Activated CD4-positive, CD25-positive, alpha-beta regulatory T cell treated with anti-CD3 and anti-CD28 coated beads, Interleukin-2, amount 50 U/mL, for 16 hours (primary cell): ENCODE data around the gene KCTD17.

ENCODE experiments used
- DNase-seq: peaks from one replicate; pipeline ENCODE4 v3.0.0-alpha.2; 2020; ENCODE audit warnings: low read depth, low spot score

KCTD17 gene

DNA sequence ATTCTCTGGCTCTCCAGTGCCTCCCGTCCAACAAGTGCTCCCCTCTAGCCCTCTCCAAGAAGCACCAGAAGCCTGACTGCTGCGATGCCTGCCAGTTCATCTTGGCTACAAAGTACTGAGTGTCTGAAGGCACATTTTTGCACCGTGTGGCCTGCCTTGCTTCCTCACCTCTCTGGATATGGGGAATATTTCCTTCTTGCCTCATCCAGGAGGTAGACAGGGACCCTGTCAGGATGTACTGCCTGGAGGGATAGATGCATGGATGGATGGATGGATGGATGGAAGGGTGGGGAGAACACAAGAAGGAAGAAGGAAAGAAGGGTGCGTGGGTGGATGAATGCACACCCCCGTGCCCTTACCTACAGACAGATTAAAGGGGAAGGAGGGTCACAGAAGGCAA, 27.6 kb downstream of the KCTD17 start:
- no peak for DNase-seq

DNA sequence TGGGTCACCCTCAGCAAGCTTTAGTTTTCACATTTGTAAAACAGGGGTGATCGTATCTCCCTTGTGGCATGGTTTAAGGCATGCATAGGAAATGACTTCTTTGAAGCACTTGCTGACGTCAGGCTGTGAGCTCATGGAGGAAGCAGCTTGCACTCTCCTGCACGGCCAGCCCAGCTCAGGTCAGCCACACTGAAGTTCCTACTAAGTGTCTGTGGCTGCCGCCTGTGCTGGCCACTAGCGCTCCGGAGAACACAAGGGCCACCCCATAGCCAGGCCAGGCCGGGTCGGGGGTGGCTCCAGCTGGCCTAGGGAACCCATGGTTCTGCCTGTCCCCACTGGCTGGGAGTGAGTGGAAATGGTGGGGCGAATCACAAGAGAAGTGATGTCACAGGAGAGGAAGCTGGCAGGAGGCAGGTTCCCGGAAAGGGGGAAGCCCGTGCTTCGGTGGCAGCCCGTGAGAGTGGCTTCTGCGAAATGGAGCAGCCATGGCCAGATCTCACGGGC, 28.2 kb downstream of the KCTD17 start:
- peak; percentile 64 for DNase-seq

DNA sequence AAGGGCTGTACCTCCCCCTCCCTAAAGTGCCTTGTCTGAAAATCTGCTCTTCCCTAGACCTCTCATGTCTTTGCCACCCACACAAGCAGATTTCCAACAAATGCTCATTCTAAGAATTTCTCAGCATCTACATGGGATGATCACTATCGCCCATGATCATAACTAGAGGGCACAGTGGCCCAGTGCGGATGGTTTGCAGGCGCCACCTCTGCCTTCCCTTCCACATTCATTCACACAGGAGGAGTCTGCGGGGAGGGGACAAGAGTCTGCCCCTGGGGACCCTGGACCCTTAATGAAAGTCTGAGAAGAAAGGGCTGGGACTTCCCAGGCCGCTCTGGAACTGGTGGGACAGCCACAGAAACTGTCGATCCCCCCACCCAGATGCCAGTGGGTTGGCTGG, 28.9 kb downstream of the KCTD17 start:
- DNase-seq = no peak

DNA sequence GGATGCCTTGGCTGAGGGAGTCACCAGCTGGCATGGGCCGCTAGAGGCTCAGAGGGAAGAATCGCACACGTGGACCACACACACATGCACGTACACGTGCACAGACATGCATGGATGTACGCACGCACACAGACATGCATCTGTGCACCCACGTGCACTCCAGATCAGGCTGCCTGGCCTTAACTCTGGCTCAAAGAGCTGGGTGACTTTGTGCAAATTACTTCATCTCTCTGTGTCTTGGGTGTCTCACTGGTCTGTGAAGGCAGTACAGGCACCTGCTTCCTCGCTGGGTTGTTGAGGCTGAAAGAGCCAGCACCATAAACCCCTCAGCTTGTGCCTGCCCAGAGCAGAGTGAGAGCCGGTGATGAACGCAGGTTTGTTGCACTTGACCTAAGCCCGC, 29.3 kb downstream of the KCTD17 start:
- DNase-seq = no peak

DNA sequence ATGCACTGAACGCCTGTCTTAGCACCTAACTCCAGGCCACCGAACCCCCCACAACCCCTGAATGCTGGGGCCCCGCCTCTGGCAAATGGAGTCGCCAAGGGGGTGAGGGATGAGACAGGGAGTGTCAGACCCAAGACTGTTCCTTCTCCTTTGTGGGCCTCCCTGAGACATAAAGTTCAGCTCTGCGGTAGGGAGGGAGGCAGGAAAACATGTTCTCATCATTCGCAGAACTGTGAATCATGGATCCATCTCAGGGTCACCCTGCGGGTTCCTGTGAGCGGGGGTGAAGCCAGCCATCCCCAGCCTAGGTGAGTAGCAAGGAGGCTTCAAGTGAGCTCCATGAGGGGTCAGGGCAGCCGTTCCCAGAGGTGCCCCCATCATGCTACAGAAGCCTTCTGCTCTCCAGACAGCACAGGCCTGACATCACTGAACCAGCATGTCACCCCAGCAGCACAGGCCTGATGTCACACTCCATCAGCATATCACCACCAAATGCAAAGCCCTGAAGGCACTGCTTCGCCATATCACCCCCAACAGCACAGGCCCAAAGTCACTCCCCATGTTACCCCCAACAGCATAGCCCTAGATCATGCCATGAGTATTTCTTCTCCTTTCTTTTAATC, 30.8 kb downstream of the KCTD17 start:
- no peak for DNase-seq

DNA sequence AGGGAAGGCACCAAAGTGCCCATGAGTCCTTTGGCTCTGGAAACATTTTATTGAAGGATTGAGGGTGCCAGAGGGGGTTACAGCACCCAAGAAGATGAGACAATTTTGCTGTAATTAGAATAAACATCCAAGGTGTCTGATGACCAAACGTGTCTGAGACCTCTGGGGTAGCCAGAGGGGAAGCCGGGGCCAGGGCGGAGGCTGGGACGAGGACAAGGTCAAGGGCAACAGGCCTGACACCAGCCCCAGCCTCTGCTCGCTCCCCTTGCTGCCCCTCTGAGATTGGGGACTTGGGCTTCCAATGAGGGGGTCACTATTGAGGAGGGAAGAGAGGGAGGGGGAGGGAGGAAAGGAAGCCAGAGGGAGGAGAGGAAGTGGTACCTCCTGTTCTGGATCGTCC, 32.4 kb downstream of the KCTD17 start:
- DNase-seq = no peak

DNA sequence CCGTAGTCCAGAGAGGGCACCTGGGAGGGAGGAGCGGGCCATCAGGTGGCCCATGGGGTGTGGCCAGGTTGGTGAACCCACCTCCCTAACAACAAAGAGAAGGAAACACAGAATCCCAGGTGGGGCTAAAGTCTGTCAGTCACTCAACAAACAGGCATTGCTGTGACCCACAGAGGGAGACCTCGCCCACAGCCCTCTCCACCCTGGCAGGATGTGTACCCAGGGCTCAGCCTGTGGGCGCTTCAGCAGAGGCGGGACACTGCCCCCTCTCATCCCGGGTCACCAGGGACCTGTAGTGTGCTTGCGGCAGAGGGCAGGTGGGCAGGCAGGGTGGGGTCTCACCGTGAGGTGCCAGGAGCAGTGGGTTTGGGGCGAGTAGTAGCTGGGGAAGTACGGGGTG, 32.8 kb downstream of the KCTD17 start:
- no peak for DNase-seq

DNA sequence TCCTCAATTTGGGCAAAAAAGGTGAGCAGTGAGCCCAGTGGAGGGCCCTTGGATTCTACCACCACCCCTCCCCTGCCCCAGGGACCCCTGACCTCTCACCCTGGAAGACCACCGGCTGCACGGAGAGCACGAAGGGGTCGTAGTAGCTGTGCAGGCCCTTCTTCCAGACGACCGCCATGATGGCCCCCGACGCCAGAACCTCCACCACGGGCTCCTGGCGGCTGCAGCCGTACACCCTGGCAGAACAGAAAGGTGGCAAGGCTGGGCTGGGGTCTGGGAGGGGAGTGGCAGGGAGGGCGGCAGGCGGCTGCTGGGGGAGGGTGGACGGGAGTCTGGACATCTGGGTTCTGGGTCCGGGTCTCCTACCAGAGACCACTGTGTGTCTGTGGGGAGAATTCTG, 34.6 kb downstream of the KCTD17 start:
- DNase-seq = no peak

DNA sequence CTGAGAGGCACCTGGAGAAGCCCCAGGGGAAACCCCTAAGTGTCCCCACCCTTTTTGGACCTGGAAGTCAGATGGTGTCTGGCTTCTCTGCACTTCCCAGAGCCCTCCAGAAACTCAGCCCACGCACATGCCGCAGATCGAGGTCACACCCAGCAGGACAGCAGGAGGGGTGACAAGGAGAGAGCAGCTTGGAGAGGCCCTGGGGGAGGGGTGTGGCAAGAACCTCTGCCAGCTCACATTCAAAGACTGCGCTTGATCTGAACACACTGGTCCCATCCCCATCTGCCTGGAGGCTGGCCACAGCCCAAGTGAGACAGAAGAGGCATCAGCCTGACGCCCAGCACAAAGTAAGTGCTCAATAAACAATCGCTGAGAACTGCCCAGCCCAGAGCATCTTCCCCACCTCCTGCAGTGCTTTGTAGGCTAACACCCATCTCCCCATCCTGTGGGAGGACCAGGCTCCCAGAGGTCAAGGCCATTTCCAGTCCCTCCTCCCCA, 36.6 kb downstream of the KCTD17 start:
- DNase-seq = no peak

DNA sequence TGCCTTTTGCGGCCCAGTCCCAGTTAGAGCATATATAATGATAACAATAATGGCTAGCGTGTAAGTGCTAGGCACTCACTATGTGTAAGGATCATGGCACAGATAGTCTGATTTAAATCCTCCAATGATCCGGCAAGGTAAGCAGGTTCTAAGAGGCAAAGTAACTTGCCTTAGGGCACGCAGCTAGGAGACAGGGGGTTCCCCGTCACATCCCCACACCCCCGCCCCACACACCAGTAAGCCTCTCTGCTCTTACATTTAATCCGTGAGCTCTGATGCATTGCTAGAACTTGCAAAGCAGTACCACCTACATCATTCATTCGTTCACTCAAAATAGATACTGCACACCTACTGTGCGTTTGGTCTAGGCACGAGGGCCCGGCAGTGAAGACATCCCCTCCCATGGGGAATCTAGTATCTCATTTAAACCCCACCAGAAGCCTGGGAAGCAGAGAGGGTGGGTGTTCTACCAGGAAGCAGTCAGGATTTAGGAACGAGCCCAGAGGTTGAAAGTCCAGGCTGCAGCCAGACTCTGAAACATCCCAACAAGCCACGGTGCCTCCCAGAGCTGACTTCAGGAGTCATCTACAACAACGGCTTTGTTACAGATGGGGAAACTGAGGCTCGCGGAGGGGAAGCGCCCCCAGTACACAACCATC, 37.3 kb downstream of the KCTD17 start:
- no peak for DNase-seq

DNA sequence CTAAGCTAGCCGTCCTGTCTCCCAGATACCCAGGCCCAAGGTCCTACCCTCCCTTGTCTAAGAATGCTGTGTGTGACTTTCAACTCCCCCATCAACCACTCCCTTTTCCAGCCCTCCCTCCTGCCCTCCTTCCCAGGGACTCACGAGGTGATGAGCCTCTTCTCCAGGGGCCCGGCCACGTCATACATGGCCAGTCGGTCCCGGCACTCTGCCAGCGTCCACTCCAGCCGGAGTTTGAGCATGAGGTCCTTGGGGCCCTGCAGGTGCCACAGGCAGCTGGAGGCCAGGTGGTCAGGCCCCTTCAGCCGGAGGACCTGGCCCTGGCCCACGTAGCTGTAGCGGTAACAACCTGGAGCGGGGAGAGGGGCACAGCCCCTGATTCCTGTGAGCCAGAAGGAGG, 37.9 kb downstream of the KCTD17 start:
- DNase-seq = no peak

DNA sequence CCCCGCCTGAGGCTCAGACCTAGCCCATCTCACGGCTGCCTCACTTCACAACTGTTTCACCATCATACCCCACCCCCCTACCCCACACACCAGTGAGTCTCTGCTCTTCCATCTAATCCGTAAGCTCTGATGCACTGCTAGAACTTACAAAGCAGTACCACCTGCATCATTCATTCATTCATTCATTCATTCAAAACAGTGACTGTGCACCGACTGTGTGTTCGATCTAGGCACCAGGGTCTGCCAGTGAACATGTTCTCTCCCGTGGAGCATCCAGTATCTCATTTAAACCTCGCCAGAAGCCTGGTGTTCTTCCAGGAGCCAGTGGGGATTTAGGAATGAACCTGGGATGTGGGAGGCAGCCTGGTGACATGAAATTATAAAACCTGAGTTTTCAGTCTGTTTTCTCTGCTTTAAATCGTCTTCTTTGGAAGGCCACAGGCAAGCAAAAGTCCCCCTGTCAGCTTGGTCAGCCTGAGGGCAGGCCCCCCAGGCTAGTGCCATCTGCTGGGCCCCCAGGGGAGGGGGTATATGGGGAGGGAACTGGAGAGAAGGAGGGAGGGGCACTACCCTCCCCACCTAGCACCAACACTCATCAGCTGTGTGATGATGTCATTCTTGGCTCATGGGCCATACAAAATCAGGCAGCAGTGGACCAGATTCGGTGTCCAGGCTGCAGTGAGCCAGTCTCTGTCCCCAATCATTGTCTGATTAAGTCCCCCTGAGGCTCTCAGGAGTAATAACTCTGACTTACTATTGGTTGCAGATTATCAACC, 39.6 kb downstream of the KCTD17 start:
- no peak for DNase-seq

DNA sequence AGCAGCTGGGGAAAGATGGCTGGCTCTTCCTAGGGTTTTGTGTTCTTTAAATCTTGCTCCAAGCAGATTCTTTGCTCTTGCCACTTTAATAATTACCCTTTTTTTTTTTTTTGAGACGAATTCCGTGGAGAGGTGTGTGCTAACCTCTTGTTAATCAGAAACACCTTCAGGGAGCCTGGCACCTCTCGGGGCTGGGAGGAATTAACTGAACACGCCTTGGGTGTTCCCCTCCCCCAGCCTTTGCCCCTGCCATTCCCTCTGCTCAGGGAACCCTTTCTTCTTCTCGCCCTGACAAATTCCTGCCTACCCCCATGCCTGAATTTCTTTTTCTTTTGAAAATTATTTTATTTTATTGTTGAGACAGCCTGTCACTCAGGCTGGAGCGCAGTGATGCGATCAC, 40.5 kb downstream of the KCTD17 start:
- no peak for DNase-seq

DNA sequence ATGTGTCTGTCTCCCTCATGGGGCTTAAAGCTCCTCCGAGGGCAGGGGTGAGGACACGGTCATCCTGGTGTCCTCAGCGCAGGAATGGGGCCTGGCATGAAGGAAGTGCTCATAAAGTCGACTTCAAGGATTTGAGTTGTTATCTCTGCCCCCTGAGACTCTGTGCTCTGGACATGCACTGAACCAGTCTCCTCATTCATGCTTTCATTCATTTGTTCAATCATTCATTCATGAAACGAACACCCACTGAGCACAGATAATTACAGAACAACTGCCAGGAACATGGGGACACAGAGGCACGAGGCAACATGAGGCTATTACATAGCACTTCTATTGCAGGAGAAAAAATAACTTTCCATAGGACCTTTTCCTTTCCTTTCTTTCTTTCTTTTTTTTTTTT, 41.5 kb downstream of the KCTD17 start:
- no peak for DNase-seq

DNA sequence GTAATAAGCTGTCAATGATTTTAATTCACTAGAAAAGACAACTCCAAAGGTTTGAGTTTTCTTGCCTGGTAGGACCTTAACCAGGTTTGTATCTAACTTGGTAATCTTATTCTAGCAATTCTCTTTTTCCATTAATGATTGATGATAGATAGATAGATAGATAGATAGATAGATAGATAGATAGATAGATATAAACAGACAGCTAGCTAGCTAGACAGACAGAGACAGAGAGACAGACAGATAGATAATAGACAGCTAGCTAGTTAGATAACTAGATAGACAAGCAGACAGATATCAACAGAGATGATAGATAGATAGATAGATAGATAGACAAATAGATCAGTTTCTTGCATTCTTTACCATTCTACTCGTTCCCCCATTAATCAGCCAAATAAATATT, 42.7 kb downstream of the KCTD17 start:
- no peak for DNase-seq

DNA sequence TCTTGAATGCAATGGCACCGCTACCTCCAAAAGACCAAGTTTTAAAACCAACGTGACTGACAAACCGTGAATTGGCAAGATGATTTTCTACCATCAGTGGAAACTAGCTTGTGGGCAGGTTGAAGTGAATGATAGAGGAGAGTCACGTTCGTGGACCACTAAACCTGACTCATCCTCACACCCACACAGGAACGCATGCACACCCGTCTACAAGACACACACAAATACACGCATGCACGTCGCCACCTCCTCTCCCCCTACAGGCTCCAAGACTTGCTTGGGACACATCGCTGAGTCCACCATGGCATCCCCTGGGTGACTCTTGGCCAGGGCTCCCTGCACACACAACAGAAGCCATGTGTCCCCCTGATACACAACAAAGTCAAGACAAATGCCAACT, 43.6 kb downstream of the KCTD17 start:
- peak; percentile 52 for DNase-seq

DNA sequence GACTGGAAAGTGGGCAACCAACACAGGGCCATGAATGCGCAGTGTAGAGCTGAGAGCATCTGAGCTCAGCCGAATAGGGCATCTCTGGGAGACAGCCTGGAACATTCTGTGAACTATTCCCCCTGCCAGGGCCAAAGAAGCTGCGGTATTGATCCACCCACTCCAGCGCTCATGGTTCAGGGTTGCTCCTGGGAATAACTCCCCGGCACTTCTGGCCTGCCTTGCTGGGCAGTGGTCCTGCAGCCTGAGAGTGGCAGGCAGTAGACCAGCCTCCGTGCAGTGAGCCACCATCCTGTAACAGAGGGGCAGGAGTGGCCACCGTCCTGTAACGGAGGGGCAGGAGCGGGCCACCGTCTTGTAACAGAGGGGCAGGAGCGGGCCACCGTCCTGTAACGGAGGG, 45.8 kb downstream of the KCTD17 start:
- no peak for DNase-seq

DNA sequence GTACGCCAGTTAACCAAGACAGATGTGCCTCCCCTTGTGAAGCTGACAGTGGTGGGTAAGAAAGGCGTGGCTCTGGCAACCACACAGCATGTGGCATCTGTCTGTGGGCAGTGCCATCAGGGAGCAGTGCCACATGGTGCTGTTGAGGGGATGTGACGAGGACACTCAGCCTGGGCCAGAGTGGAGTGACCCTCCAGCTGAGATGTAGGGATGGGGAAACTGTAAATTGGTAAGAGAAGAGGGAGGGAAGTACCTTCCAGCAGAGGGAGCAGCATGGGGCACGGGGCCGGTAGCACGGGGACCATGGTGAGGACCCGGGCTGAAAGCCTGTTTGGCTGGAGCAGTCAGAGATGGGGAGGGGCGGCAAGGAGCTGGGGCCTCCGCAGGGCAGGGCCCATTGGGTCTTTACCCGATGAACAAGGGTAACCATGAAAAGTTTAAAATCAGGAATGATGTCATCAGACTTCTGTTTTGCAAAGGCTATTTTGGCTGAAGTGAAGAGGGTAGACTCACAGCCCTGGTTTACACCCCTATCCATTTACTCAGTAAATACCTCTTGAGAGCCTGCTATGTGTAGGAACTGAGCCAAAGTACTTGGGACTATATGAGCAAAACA, 47.5 kb downstream of the KCTD17 start:
- no peak for DNase-seq

DNA sequence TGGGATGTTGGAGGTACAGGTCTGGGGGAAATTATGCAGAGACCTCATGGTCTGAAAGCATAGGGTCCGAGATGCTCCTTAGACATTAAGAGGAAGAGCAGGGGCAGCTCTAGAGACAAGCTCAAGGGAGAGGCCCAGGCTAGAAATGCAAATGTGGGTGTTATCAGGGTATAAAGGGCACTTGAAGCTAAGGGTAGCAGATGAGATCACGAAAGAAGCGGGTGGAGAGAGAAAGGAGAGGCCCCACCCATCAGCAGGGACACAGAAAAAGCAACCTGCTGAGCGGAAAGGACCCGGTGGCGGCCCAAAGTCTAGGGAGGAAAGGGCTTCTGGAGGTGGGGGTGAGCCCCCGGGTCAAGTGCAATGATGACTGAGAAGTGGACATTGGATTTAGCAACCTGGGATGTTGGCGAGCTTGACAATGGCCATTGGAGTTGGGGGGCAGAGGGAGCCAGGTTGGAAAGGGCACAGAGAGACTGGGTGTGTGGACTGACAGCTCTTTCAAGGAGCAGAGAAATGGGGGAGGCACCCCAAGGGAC, 49.1 kb downstream of the KCTD17 start:
- no peak for DNase-seq

DNA sequence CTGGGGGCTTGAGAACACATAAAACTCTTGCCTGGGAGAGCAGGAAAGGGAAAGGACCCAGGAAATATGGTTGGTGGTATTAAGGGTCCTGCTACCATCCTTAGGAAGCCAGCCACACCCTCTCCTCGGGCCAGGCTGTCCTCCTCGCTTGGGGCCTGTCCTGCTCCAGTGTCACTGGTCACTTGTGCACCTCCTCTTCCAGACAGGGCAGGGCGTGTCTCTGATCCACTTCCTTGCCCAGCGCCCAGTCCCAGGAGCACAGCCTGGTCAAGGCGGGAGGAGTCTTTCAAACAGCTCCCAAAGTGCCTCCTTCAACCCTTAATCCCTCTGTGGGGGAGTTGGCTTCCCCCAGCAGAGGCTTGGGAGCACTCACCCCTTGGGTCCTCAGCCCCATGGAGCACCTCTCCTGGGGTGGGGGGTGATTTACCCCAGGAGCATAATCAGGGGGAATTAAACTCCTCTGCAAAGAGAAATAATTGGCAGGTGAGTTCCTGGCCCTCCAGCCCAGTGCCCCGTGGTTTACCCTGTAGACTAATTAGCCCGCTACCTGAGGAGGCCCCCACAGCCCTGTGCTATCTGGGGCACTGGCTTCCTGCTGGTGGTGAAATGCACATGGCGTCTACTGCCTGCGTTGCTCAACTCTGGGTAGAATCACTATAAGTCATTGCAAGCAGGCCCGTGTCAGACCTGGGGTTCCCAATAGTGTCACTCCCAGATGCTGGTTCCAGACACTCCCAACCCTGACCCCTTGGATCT, 49.9 kb downstream of the KCTD17 start:
- DNase-seq = no peak

DNA sequence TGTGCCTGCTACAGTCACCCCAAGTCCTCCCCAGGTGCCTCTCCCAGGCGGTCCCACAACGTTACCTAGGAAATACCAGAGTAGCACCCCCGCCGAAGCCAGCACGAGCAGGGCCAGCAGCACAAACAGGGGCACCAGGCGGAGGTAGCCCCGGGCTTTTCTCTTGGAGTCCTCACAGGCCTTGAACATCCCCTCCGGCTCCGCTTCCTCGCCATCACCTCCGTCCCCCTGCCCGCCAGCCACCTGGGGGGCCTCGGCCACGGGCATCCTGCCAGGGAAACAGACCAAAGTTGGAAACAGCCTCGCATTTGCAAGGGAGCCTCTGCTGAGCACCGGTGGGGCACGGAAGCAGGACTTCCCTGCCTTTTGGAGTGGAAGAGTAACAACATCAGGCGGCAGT, 51.6 kb downstream of the KCTD17 start:
- DNase-seq = no peak
